ENCODE measurements around the gene HOMER2.

DNA sequence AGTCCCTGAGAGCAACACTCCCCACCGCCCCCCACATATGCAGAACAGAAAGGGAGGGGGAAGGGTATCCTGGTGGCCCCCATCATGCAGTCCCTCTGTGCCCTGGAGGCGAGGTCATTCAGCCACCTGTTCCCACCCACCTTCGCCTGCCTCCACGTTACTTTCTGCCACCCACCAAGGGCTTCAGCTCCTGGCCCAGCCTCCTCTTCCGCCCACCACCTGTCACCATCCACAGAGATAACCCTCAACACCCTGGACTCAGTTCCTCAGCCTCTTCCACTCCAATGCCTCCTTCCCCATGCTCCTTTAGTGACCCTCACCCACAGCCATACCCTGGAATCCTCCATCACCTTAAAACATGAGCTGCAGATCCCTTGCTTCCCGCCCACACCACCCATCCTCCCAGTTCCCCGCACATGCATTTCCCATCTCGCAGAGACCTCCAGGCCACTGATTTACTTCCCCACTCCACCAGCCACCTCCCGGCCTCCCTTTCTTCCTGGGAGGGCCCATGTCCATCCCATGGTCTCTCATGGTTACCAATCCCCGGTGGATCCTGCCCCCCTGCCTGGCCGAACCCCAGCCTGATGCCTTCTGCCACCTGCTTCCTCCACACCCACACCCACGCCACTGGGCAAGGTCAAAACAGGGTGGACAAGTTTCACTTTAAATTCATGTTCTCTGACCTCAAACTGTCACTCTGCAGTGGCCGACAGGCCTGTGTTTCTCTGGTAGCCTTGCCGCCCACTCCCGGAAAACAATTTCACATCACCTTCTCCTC is 18.2 kb downstream of the HOMER2 start:
- TF ChIP-seq, protein P1, sequence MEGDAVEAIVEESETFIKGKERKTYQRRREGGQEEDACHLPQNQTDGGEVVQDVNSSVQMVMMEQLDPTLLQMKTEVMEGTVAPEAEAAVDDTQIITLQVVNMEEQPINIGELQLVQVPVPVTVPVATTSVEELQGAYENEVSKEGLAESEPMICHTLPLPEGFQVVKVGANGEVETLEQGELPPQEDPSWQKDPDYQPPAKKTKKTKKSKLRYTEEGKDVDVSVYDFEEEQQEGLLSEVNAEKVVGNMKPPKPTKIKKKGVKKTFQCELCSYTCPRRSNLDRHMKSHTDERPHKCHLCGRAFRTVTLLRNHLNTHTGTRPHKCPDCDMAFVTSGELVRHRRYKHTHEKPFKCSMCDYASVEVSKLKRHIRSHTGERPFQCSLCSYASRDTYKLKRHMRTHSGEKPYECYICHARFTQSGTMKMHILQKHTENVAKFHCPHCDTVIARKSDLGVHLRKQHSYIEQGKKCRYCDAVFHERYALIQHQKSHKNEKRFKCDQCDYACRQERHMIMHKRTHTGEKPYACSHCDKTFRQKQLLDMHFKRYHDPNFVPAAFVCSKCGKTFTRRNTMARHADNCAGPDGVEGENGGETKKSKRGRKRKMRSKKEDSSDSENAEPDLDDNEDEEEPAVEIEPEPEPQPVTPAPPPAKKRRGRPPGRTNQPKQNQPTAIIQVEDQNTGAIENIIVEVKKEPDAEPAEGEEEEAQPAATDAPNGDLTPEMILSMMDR (conservative IDR thresholded peaks at IDR 0.05; ENCODE audit: low read length) = no peak
- TF ChIP-seq EZH2phosphoT487 (IDR thresholded peaks at IDR 0.05; ENCODE audit: borderline replicate concordance) = no peak

Measured in Loucy (cell line).